Placental pericyte (primary cell): ENCODE measurements around the gene VSIG10L. TPM values are rescaled to one million over a fixed set of nuclear protein-coding genes. Genes with fewer than 3 reads are reported as not detected.

Experiments
- total RNA-seq: library from RNA; depleted of rRNA; stranded (reverse); fragments of >200 nt; gene quantifications from 2 replicates; pipeline ENCODE4 v1.2.3, GENCODE V29; 2012

VSIG10L gene
- total RNA-seq = 0.88 and 1.4 TPM in 2 replicates

DNA sequence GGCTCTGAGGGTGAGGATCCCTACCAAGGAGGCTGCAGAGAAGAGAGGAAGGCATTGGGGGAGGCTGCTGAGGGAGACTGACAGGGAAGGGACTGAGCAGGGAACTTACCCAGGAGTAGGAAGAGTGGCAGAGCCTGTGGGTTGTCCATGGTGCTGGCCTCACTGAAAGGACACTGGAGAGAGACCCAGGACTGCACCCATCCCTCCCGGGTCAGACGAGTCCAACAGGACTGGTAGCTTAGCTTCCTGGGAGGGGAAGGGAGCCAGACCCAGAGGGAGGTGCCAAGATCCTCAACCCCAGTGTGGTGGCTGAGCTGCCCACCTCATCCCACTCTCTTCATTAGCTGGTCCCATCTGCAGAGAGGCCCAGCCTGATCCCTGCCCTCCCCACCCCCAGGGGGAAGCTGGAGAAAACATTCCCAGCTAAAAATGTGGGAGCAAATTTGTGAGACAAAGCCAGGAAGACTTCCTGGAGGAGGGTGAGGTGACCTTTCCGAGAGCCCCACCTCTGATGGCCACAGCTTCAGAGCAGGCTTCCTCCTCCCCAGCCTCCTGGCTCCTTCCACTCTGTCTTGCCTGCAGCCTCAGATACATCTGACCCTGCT lies at the start of gene VSIG10L:
TSS of gene VSIG10L (minus strand) at position 164 of the 605 bp plus-strand sequence. CDS start at position 149, 15 bp downstream.

DNA sequence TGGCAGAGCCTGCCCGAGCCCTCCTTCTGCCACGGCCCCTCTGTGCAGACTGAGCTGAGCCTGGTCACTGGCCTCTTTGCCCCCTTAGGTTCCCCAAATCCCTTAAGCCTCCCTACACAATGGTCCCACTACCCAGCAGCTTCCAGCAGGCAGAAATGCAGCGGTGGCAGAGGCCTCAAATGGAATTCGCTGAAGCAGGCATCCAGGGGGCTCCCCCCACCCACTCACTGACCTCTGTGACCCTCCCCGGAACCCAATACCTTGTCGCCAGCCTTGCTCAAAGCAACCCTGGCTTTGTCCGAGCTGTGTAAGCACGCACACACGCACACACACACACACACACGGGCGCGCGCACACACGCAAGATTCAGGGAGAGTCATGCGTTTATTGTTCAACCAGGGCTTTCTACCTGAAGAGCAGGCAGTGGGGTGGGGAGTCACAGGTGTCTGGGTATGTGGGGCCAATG lies 46.0 kb upstream of the VSIG10L start, which contains the start of gene LIM2:
TSS of gene LIM2 (minus strand) at position 51 of the 466 bp plus-strand sequence. CDS start 531 bp downstream, outside the sequence.

DNA sequence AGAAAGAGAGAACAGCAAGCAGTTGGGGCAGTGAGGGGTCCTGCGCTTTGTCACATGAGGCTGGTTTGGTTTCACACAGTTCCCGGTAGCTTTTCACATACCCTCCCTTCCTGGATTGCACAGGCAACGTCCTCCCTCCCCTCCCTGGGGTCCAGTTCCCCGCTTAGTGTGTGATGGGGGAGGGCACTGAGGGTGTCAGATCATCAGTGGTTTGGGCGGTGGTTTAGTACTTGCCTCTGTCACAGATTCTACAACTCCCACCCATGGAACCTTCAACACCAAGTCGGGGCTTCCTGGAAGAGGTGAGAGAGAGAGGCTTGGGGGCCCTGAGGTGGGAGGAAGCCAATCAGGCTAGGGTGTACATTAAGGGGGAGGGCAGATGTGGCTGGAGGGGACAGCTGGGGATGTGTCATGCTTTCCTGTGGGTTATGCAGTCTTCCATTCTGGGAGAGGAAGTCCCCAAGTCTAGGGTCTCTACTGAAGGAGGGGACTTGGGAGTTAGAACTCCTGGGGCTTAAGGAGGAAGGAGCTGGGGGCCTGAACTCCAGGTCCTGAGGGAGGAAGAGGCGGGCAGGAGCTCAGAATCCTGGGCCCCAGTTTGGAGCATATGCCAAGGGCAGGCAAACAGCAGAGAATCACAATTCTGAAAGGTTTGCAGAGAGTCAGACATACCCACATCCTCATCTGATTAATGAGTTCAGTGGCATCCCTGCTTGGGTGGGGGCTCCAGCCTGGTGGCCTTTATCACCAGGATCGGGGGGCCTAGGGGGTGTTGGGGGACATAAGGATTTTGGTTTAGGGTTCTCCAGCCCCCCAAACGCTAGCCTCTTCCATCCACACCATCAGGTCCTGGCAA lies 30.9 kb upstream of the VSIG10L start, which contains the start of gene NKG7:
TSS of gene NKG7 (minus strand) at position 6 of the 856 bp plus-strand sequence. CDS start 119 bp downstream, outside the sequence.

DNA sequence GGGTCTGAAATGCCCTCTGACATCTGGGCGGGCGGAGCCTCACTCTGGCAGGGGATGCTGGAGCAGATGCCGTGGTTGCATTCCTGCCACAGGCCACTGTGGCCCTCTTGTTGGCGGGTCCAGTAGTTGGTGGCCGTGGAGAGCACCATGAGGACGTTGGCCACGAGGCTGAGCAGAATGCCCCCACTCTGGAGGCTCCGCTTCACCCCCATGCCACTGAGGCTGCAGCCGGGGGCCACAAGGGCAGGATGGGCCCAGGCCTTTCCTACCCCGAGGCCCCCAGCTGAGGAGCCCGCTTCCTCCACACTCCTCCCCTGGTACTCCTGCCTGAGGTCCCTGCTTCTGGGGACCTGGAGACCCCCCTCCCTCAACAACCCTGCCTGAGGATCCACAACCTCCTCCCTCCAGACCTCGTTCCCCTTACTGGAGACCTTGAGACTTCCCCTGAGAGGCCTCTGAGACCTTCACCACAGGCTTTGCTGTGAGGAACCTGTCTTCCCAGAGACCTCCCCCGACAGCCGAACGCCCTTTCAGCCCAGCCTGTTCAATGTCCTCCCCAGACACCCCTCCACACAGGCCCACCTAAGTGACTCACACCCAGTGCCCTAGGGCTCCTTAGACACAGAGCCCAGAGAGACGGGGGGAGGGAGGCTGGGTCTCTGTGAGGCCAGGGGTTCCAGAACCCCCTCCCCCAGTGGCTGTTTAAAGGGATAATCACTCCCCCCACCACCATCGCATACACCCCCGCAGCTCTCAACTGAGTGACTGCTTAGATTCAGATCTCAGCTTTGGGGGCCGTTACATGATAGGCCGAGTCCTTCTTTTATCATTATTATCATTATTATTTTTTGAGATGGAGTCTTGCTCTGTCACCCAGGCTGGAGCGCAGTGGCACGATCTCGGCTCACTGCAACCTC lies 26.7 kb upstream of the VSIG10L start, which contains the start of gene CLDND2:
TSS of gene CLDND2 (minus strand) at position 638 of the 917 bp plus-strand sequence. CDS start at position 212, 426 bp downstream.

DNA sequence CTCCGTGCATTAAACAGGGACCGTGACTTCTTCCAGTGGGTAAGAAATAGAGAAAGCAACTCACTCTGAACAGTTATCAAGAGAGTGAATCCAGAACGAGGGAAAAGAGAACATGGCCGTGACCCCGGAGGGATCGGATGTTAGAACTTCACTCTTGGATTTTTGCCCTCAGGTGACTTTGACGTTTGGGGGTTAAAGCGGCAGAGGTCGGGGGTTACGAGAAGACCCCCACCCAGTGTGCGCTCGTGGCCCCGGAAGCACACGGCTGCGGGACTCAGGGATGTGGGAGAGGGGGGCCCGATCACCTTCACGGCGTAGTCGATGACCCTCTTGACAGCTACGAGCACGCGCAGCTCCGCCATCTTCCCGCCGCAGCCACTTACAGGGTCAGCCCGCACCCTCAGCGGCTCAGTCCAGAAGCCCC lies 24.0 kb upstream of the VSIG10L start, which contains the start of gene ETFB:
TSS of gene ETFB (minus strand) at position 424 of the 424 bp plus-strand sequence. CDS start at position 362, 62 bp downstream.

DNA sequence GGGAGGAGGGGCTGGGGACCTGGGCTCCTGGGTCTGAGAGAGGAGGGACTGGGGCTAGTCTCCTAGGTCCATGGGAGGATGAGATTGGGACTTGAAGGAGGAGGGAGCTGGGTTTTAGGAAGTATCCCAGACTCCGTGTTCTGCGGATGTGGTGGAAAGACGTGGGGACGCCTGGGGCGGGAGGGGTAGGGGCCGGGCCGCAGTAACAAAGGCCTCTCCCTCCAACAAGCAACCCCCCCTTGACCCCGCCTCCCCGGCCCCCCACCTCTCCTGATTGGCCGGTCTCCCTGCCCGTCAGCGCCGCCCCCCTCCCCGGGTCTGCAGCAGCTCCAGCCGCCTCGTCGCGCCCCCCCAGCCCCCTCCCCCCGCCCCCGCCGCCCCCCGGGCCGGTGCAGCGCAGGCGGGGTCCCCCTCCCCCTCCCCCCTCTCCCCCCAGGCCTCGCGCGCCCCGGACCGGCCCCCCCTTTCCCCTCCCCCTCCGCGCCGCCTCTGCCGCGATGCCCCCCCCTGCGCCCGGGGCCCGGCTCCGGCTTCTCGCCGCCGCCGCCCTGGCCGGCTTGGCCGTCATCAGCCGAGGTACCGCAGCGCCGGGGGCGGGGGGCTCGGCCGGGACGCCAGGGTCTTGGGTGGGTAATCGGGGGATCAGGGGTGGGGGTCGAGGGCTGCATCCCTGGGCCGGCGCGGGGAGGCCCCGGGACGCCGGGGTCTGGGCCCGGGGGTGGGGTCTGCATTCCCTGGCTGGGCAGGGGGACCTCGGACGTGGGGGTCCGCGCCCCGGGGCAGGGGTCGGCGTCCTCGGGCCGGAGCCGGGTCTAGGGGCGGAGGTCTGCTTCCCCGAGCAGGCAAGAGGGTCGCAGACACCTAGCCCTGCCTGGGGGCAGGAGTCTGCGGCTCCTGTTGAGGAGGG lies 30.3 kb downstream of the VSIG10L start, which contains the start of gene IGLON5:
TSS of gene IGLON5 (plus strand) at position 294 of the 907 bp plus-strand sequence. CDS start at position 498, 204 bp downstream.

Other genes starting within 250 kb of the VSIG10L start
- gene CTU1, start 233.7 kb downstream of the VSIG10L start, total RNA-seq = 5.9 and 6.3 TPM in 2 replicates
- 0.22 TPM in 1 of 2 replicates, not detected in the other for gene SIGLEC9, start 217.2 kb downstream of the VSIG10L start, total RNA-seq
- gene SIGLEC7, start 199.8 kb downstream of the VSIG10L start, total RNA-seq = not detected in 2 replicates
- gene CD33, start 117.1 kb downstream of the VSIG10L start, total RNA-seq = not detected in 2 replicates
- gene SIGLECL1, start 91.1 kb downstream of the VSIG10L start, total RNA-seq = not detected in 2 replicates
- gene IGLON5, start 30.5 kb downstream of the VSIG10L start, total RNA-seq = not detected in 2 replicates
- gene ETFB, start 24.2 kb upstream of the VSIG10L start, total RNA-seq = 51.1 and 111 TPM in 2 replicates
- not detected in 2 replicates for gene CLDND2, start 26.9 kb upstream of the VSIG10L start, total RNA-seq
- not detected in 2 replicates for gene NKG7, start 30.5 kb upstream of the VSIG10L start, total RNA-seq
- gene LIM2, start 45.8 kb upstream of the VSIG10L start, total RNA-seq = not detected in 2 replicates
- gene C19orf84, start 48.5 kb upstream of the VSIG10L start, total RNA-seq = not detected in 2 replicates
- 0.14 TPM in 1 of 2 replicates, not detected in the other for gene SIGLEC10, start 75.5 kb upstream of the VSIG10L start, total RNA-seq
- not detected in 2 replicates for gene SIGLEC8, start 116.3 kb upstream of the VSIG10L start, total RNA-seq
- not detected in 2 replicates for gene CEACAM18, start 136.4 kb upstream of the VSIG10L start, total RNA-seq
- gene SIGLEC12, start 159.7 kb upstream of the VSIG10L start, total RNA-seq = not detected in 2 replicates
- gene SIGLEC6, start 189.5 kb upstream of the VSIG10L start, total RNA-seq = not detected in 2 replicates
- 8.5 and 31.2 TPM in 2 replicates for gene ZNF175, start 229.1 kb upstream of the VSIG10L start, total RNA-seq